GM10266 (cell line): Measurements from ENCODE around the gene RBM20.

ENCODE experiments used
- DNase-seq: peaks from one replicate; pipeline ENCODE4 v3.0.0; 2012; ENCODE audit errors: extremely low spot score
- TF ChIP-seq, protein P1 (sequence below): IDR thresholded peaks from 2 replicates; pipeline ENCODE4 v1.5.1; 2012; ENCODE audit warnings: mild to moderate bottlenecking, low read depth; ENCODE audit not compliant: control insufficient read depth, insufficient read depth; ENCODE audit errors: missing control alignments

Gene RBM20

GRCh38 chr10:110748970-110749369 is 104.8 kb downstream of the RBM20 start:
- TF ChIP-seq, protein P1, sequence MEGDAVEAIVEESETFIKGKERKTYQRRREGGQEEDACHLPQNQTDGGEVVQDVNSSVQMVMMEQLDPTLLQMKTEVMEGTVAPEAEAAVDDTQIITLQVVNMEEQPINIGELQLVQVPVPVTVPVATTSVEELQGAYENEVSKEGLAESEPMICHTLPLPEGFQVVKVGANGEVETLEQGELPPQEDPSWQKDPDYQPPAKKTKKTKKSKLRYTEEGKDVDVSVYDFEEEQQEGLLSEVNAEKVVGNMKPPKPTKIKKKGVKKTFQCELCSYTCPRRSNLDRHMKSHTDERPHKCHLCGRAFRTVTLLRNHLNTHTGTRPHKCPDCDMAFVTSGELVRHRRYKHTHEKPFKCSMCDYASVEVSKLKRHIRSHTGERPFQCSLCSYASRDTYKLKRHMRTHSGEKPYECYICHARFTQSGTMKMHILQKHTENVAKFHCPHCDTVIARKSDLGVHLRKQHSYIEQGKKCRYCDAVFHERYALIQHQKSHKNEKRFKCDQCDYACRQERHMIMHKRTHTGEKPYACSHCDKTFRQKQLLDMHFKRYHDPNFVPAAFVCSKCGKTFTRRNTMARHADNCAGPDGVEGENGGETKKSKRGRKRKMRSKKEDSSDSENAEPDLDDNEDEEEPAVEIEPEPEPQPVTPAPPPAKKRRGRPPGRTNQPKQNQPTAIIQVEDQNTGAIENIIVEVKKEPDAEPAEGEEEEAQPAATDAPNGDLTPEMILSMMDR: no peak
- DNase-seq: no peak

DNA sequence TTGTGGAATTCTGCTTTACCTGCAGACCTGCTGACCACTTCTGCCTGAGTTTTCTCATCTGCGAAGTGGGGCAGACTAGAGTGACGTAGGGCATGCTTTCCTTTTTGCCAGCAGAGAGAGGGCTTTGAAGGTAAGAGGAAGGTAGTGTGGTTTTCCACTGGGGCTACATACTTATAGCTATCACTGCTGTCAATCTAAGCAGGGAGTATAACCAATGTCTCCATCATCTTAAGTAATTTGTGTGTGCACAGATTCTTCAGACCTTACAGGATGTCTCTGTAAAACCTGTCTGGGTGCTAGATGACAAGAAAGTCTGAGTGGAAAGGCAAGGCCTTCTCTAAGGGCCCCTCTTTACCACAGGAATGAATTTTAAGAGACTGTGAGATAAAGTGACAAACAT is 106.8 kb downstream of the RBM20 start:
- TF ChIP-seq, protein P1: no peak

DNA sequence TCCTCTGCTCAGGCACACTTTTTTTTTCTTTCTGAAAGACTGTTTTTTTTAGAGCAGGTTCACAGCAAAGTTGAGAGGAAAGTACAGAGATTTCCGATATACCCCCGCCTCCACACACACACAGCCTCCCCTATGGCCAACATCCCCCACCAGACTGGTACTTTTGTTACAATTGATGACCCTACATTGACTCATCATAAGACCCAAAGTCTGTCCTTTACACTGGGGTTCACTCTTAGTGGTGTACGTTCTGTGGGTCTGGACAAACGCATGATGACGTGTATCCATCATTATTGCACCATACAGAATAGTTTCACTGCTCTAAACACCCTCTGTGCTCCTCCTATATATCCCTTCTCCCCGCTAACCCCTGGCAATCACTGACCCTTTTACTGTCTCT is 107.7 kb downstream of the RBM20 start:
- no peak for DNase-seq
- TF ChIP-seq, protein P1: no peak

More for the DNA sequence above, 106.8 kb downstream of the RBM20 start:
- DNase-seq: no peak

DNA sequence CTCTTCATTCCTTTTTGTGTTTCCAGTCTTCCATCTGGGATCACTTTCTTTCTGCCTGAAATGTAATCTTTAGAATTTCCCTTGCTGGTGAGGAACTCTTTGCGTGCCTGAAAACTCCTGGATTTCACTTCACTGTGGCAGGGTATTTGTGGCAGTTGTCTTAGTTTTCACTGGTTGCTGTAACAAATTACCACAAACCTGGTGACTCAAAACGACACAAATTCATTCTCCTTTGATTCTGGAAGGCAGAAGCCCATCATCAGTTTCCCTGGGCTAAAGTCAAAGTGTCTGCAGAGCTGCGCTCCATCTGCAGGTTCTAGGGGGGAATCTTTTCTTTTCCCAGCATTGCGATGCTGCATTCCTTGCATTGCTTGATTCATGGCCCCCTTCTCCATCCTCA is 109.3 kb downstream of the RBM20 start:
- DNase-seq: no peak
- TF ChIP-seq, protein P1: no peak

GRCh38 chr10:110754375-110755105 is 110.4 kb downstream of the RBM20 start:
- DNase-seq: no peak

GRCh38 chr10:110755781-110756180 is 111.6 kb downstream of the RBM20 start:
- TF ChIP-seq, protein P1: no peak

More at GRCh38 chr10:110754375-110755105, 110.4 kb downstream of the RBM20 start:
- TF ChIP-seq, protein P1: no peak

GRCh38 chr10:110756876-110757275 is 112.7 kb downstream of the RBM20 start:
- no peak for DNase-seq
- TF ChIP-seq, protein P1: no peak

More at GRCh38 chr10:110755781-110756180, 111.6 kb downstream of the RBM20 start:
- no peak for DNase-seq
